GM18909 (cell line): Measurements from ENCODE around the gene SEC24C.
A peak's percentile ranks its signal among the peaks of the same experiment; 100 is the strongest.

Source experiments
- ATAC-seq: cut with Tn5 transposase; IDR thresholded peaks from one replicate; pipeline ENCODE4 v1.9.1; 2021; ENCODE audit warnings: mild to moderate bottlenecking; ENCODE audit not compliant: unreplicated experiment, poor library complexity

The SEC24C gene

GRCh38 chr10:73808021-73808815 lies 64.0 kb downstream of the SEC24C start:
- no peak for ATAC-seq

- ATAC-seq, result no peak
Observed at GRCh38 chr10:73809061-73809818, 65.1 kb downstream of the SEC24C start.

- no peak for ATAC-seq
Observed at GRCh38 chr10:73810358-73810734, 66.2 kb downstream of the SEC24C start.

DNA sequence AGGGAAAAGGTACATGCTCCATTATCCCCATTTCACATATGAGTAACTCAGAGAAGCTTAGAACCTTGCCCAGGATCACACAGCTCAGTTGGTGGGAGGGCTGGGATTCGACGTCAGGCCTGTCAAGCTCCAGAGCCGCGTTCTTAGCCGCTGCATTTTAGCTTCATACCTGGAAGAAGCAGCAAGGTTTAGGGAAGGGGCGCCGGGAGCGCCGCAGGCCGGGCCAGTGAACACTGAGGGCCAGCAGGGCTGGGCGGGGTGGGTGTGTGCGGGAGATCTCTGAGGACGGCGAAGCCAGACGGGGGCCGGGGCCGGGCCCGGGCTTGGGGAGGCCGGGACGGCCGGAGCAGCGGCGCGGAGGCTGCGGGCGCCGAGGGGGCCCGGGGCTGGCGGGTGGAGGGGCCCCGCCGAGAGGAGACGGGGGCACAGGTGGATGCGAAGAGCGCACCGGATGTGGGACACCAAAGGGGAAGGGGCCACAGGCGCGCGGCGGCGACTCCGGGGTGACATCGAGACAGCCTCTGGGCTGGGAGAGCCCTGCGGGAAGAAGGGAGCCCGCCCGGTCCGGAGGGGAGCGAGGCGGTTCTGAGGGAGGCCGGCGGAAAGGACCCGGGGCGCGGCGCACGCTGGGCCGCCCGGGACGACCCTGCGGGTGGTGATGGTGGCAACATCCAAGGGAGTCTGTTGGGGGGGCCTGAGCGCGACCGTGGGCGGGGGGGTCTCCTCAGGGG lies 66.7 kb downstream of the SEC24C start:
- peak; percentile 30 for ATAC-seq

- no peak for ATAC-seq
Observed at GRCh38 chr10:73812657-73813056, 68.5 kb downstream of the SEC24C start.

DNA sequence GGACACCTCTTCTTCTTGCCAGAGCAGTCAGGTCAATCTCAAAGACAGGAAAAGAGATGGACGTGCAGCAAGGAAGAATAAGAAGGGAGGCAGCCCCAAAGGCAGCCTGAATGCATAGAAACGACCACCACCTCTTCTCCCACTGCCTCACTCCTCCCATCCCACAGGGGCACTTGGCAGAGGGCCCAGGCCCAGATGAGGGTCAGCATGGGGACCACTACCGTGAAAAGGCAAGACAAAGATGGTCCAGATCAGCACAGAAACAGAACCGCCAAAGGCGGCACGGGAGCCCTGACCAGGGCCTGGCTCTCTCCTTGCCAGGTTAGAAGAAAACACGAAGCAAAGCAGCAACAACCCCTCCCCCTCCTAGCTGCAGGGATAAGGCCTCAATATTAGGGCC lies 69.2 kb downstream of the SEC24C start:
- ATAC-seq, result no peak

- no peak for ATAC-seq
Observed at GRCh38 chr10:73814276-73814895, 70.2 kb downstream of the SEC24C start.

DNA sequence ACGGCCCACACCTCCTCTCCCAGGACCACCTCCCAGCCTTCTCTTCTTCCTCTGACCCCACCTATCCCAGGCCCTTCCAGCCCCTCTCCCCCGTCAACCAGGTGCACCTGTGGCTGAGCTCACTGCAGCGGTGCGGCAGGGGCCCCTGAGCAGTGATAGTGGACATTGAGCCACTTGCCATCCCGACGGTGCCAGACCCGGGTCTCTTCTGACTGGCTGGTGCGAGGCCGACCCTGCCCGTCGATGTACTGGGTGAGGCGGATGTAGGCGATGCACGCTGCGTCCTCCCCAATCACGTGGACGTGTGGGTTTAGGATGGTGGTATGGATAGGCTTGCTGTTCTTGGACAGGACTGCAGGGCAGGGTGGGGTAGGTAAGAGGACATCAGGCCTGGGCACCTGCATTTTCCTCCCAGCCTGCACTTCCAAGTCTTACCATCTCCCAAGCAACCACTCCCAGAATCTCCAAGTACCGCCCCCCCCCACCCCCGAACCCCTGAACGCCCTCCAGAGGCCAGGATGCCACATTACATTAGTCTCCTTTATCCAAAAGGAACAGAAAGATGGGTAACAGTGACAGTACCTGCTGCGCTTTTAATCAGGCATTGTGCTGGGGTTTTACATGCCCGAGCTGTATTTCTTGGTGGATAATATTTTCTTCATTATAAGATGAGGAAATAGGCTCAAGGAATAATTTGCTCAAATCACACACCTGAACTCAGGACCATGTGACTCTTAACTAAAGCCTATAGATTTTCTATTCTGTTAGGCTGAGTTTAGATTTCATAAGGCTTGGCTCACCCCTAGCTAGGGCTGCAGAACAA lies 70.9 kb downstream of the SEC24C start:
- no peak for ATAC-seq

GRCh38 chr10:73815719-73816030 lies 71.5 kb downstream of the SEC24C start:
- no peak for ATAC-seq

- ATAC-seq, result no peak
Observed at GRCh38 chr10:73816917-73817729, 73.0 kb downstream of the SEC24C start.

- no peak for ATAC-seq
Observed at GRCh38 chr10:73817826-73818225, 73.7 kb downstream of the SEC24C start.

GRCh38 chr10:73818402-73818801 lies 74.2 kb downstream of the SEC24C start:
- no peak for ATAC-seq

DNA sequence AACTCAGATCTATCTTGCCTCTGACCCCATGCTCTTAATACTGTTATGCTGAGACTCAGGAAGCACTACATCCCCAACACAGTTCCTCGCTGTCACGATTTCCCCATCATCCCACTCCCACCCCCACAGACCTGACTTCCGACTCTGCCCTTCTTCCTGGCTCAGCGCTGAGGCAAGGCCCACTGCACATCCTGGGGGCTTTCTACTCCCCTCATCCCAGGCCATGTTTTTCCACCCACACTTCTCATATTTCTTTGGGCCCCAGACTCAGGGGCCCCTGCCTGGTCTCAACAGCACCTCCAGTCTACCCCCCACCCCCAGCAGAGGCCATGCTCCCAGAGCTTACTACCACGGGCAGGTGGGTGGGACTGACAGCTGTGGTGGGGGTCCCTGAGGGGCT lies 74.9 kb downstream of the SEC24C start:
- no peak for ATAC-seq

GRCh38 chr10:73819513-73820093 lies 75.4 kb downstream of the SEC24C start:
- ATAC-seq, result no peak
